Activated T-cell treated with anti-CD3 and anti-CD28 coated beads for 48 hours (primary cell): ENCODE measurements around the gene VAV2.
"Not testable (repeated sequence)": the region's sequence is repeated elsewhere in the genome, so short reads cannot be mapped to it uniquely, and the experiment has no call there.

Experiments
- DNase-seq: peaks from one replicate; pipeline ENCODE4 v3.0.0-alpha.2; 2020; ENCODE audit warnings: low read depth

Gene VAV2

GRCh38 chr9:133766234-133766633 lies 225.9 kb downstream of the VAV2 start:
- not testable (repeated sequence) for DNase-seq

- DNase-seq: no peak
Observed at GRCh38 chr9:133763272-133764183, 228.6 kb downstream of the VAV2 start.

GRCh38 chr9:133762488-133763271 lies 229.4 kb downstream of the VAV2 start:
- no peak for DNase-seq

DNA sequence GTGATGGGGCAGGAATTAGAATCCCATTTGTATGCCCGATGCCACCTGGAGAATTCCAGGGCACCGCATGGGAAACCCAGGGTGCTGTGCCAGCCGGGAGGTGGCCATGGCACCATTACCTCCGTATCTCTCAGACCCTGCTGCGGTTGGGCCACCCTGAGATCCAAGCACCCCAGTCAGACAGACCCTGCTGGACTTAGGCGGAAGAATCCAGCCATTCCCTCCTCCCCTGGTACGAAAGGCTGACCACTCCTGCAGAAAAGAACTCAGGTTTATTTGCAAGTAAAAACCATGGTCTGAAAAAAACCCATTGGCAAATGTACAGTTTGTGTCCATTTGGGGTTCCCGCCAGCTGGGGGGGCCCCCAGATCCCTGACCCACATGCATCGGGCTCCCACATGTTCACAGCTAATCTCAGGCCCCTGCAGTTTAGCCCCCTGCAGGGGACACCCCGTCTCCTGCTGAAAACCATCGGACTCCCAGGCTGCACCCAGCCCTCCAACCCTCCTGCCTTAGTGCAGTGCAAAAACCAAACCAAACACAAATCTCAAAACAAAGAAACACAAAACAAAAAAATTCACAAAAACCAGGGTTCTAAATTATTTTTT lies 230.4 kb downstream of the VAV2 start:
- DNase-seq: no peak

DNA sequence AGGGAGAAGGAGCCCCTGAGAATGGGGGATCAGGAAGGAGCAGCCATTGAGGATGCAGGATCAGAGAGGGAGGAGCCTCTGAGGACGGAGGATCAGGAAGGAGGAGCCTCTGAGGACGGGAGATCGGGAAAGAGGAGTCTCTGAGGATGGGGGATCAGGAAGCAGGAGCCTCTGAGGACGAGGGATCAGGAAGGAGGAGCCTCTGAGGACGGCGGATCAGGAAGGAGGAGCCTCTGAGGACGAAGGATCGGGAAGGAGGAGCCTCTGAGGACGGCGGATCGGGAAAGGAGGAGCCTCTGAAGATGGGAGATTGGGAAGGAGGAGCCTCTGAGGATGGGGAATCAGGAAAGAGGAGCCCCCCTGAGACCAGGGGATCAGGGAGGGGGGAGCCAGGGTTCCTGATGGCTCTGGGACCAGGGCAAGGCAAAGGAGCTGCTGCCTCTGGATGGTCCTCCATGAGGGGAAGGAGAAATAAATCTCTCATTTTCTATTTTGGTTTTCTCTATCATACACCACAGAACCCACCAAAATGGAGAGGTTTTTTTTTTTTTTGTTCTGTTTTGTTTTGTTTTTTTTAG lies 231.3 kb downstream of the VAV2 start:
- DNase-seq: no peak

GRCh38 chr9:133759946-133760345 lies 232.2 kb downstream of the VAV2 start:
- no peak for DNase-seq

DNA sequence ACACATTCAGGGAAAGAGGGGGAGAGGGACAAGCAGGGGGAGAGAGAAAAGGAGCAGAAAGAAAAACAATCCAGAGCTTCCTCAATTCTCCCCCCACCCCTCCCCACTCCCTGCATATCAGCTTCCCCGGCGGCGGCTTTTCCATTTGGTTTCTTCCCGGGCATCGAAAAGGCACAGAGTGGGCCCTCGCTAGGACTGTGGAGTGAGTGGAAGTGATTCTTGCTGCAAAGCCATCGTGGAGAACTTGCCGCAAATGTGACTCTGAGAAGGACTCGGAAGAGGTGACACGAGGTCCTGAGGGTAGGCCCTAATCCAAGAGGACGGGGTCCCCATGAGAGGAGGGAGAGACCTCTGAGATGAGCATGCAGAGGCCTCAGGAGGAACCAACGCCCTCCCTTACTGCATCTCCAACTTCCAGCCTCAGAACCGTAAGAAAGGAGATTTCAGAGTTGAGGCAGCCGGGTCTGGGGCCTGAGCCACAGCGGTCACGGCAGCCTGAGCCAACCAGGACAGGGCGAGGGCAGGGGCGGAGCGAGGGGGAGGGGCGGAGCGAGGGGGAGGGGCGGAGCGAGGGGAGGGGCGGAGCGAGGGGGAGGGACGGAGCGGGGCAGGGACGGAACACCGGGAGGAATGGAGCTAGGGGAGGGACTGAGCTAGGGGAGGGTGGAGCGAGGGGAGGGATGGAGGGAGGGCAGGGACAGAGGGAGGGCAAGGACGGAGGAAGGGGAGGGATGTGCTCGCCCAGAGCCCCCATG lies 232.8 kb downstream of the VAV2 start:
- DNase-seq: no peak

GRCh38 chr9:133758228-133758627 lies 233.9 kb downstream of the VAV2 start:
- no peak for DNase-seq

- no peak for DNase-seq
Observed at GRCh38 chr9:133754688-133755227, 237.4 kb downstream of the VAV2 start.

GRCh38 chr9:133754187-133754586 lies 237.9 kb downstream of the VAV2 start:
- no peak for DNase-seq

DNA sequence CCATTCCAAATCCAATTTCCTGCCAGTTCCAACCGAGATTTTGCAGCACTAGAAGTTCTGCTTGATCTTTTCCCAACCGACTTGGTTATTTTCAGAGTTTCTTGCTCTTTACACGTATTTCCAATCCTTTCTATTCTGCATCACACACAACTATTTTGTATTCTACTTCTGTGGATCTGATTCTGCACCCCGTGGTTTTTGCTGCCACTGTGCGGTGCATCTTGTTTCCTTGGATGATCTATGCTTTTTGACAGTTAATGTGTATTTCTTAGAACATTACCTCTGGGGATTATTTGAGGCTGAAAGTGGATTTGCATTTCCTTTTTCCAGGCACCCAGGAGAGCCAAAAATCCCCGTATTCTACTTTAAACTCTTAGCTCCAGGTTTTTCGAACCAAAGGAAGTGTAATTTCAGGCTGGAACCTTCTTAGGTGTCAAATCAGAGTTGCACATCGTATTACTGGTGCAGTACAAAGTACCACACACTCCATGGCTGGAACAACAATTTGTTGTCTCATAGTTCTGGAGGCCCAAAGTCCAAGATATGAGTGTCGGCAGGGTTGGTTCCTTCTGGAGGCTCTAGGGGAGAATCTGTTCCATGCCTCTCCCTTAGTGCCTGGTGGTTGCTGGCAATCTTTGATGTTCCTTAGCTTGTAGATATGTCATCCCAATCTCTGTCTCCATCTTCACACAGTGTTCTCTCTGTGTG lies 239.2 kb downstream of the VAV2 start:
- no peak for DNase-seq

- no peak for DNase-seq
Observed at GRCh38 chr9:133750982-133751649, 241.0 kb downstream of the VAV2 start.

- no peak for DNase-seq
Observed at GRCh38 chr9:133747309-133747708, 244.8 kb downstream of the VAV2 start.

DNA sequence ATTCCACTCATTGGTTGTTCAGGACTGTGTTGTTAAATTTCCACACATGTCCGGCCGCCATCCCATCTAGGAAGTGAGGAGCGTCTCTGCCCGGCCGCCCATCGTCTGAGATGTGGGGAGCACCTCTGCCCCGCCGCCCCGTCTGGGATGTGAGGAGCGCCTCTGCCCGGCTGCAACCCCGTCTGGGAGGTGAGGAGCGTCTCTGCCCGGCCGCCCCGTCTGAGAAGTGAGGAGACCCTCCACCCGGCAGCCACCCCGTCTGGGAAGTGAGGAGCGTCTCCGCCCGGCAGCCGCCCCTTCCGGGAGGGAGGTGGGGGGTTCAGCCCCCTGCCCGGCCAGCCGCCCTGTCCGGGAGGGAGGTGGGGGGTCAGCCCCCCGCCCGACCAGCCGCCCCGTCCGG lies 247.6 kb downstream of the VAV2 start:
- DNase-seq: not testable (repeated sequence)

- peak; percentile 60 for DNase-seq
Observed at GRCh38 chr9:133742849-133743444, 249.2 kb downstream of the VAV2 start.

GRCh38 chr9:133742251-133742650 lies 249.9 kb downstream of the VAV2 start:
- no peak for DNase-seq

DNA sequence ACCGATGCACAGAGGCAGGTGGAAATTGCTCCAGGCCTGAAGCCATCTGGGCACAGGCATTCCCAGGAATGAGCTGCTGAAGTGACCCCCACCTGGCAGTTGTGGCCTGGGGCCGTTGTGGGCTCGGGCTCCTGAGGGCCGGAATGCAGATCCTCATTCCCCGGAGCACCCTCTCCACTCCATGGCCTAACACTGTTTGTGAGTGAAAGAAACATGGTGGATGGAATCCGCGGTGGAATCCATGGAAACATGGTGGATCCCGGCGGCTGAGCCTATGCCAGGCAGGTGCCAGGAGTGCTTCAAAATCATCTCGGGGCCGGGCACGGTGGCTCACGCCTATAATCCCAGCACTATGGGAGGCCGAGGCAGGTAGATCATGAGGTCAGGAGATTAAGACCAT lies 250.4 kb downstream of the VAV2 start:
- no peak for DNase-seq

DNA sequence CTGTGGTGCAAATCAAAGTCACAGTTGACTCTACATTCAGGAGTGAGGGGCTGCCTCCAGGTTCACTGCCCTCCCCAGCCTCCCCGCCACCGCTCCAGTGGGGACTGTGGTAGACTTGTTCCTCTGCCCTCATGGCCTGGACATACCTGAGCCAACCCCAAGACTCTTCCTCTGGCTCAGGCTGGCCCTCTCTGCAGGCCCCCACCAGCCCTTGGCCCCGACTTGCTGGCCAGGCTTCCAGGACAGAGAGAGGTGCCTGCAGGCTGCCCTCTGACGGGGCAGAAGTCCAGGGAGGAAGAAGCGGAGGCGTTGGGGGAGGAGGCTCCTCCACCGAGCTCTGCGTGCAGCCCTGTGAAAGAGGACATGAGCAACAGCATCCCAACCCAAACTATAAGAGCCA lies 251.2 kb downstream of the VAV2 start:
- DNase-seq: no peak

- DNase-seq: no peak
Observed at GRCh38 chr9:133739408-133740280, 252.5 kb downstream of the VAV2 start.
